Endothelial cell of umbilical vein (primary cell): ENCODE results near the gene NCKAP5. TPM values are rescaled to one million over a fixed set of nuclear protein-coding genes. Genes with fewer than 3 reads are reported as not detected.
A peak's percentile ranks its signal among the peaks of the same experiment; 100 is the strongest.

ENCODE experiments used
- BruUV-seq: library from RNA; stranded (reverse); fragments of 400-500 nt; replicated peaks from 2 replicates; lab custom pipeline; 2021; lab: Mats Ljungman, UMichigan
- CTCF ChIA-PET: fragments of 300-600, 350-600 bp; sonication (Branson Sonifier 250); formaldehyde crosslinking; loops from one replicate; lab custom pipeline; 2021; ENCODE audit warnings: antibody characterized with exemption, inconsistent platforms; lab: Charles Lee
- POLR2A ChIA-PET: fragments of 300-600, 350-600 bp; sonication (Branson Sonifier 250); formaldehyde crosslinking; loops from one replicate; lab custom pipeline; 2021; ENCODE audit warnings: antibody characterized with exemption, inconsistent platforms; lab: Charles Lee
- DNase-seq: peaks from one replicate; pipeline ENCODE4 v3.0.0-alpha.2; 2011; ENCODE audit warnings: low read depth, low spot score
- FAIRE-seq: peaks from 2 replicates; lab custom pipeline; 2011; peaks lifted over from hg19 to GRCh38; lab: Jason Lieb, UNC
- H2AFZ ChIP-seq: 2 replicates; pipeline ENCODE4 v1.6.0; 2012; ENCODE audit warnings: low read depth, low read length, control low read depth, inconsistent platforms
- H3K27ac ChIP-seq: 2 replicates; pipeline ENCODE4 v1.5.1; 2011; ENCODE audit warnings: low read depth, mild to moderate bottlenecking, control low read depth, low read length, moderate library complexity; ENCODE audit not compliant: insufficient read depth
- H3K27me3 ChIP-seq, 2 experiments: 2 replicates each; pipeline versions ENCODE4 v1.6.0 to v1.6.1; 2011; ENCODE audit warnings: low read length in 2 of 2, mixed read lengths in 1 of 2; ENCODE audit not compliant: control insufficient read depth in 2 of 2, insufficient read depth in 2 of 2
- H3K36me3 ChIP-seq, 2 experiments: 2 replicates in 1 of 2; 3 replicates in 1 of 2; pipeline ENCODE4 v1.5.1; 2011; ENCODE audit warnings: low read length in 2 of 2, mild to moderate bottlenecking in 1 of 2, moderate library complexity in 1 of 2; ENCODE audit not compliant: control insufficient read depth in 2 of 2, insufficient read depth in 2 of 2; ENCODE audit errors: extremely low read depth in 1 of 2
- H3K4me1 ChIP-seq: 3 replicates; pipeline ENCODE4 v1.5.1; 2011; ENCODE audit warnings: mild to moderate bottlenecking, low read length; ENCODE audit not compliant: control insufficient read depth, insufficient read depth; ENCODE audit errors: extremely low read depth
- H3K4me2 ChIP-seq: 2 replicates; pipeline ENCODE4 v1.6.1; 2011; ENCODE audit warnings: low read length, control low read depth, mixed read lengths; ENCODE audit not compliant: insufficient read depth
- H3K4me3 ChIP-seq, 3 experiments: fragments of 200-600 bp in 1 of 3; sonication (generic), shearing (Covaris generic) in 1 of 3; replicated peaks in 1 of 3; 2 replicates each; pipeline ENCODE4 v1.5.1; 2011 to 2016; ENCODE audit warnings: control low read depth in 3 of 3, low read length in 3 of 3, mild to moderate bottlenecking in 2 of 3, inconsistent platforms in 1 of 3, low read depth in 1 of 3, moderate library complexity in 1 of 3; ENCODE audit not compliant: insufficient read depth in 1 of 3
- H3K79me2 ChIP-seq: 2 replicates; pipeline ENCODE4 v1.6.0; 2012; ENCODE audit warnings: low read length, inconsistent platforms; ENCODE audit not compliant: control insufficient read depth, insufficient read depth
- H3K9ac ChIP-seq: replicated peaks from 2 replicates; pipeline ENCODE3; 2011; ENCODE audit warnings: low read length, control low read depth; ENCODE audit not compliant: insufficient read depth; ENCODE audit errors: extremely low read depth
- H3K9me1 ChIP-seq: replicated peaks from 3 replicates; pipeline ENCODE4 v1.6.0; 2011; ENCODE audit warnings: mild to moderate bottlenecking, low read length; ENCODE audit not compliant: control insufficient read depth, insufficient read depth; ENCODE audit errors: extremely low read depth
- H3K9me3 ChIP-seq: replicated peaks from 2 replicates; pipeline ENCODE4 v1.5.1; 2012; ENCODE audit warnings: low read length, inconsistent platforms; ENCODE audit not compliant: control insufficient read depth, insufficient read depth
- H4K20me1 ChIP-seq: replicated peaks from 2 replicates; pipeline ENCODE3; 2011; ENCODE audit warnings: mild to moderate bottlenecking, low read length; ENCODE audit not compliant: control insufficient read depth, insufficient read depth; ENCODE audit errors: extremely low read depth
- EZH2 ChIP-seq: IDR thresholded peaks from 2 replicates; pipeline ENCODE4 v1.6.1; 2012; ENCODE audit warnings: borderline replicate concordance, low read depth, mild to moderate bottlenecking, moderate library complexity, low read length, inconsistent platforms; ENCODE audit not compliant: severe bottlenecking
- FOS ChIP-seq: IDR thresholded peaks from 2 replicates; pipeline ENCODE4 v1.6.1; 2011; ENCODE audit warnings: mild to moderate bottlenecking, low read length, moderate library complexity, borderline replicate concordance; ENCODE audit not compliant: insufficient read depth
- GATA2 ChIP-seq: IDR thresholded peaks from 2 replicates; pipeline ENCODE4 v1.7.0; 2011; ENCODE audit warnings: low read depth, mild to moderate bottlenecking, moderate library complexity, mixed read lengths, low read length; ENCODE audit not compliant: insufficient read length, insufficient read depth
- JUN ChIP-seq: IDR thresholded peaks from 2 replicates; pipeline ENCODE4 v1.6.1; 2011; ENCODE audit warnings: borderline replicate concordance, low read depth; ENCODE audit not compliant: insufficient read length, insufficient read depth
- MYC ChIP-seq: IDR thresholded peaks from one replicate; pipeline ENCODE4 v1.6.1; 2011; ENCODE audit warnings: mild to moderate bottlenecking, low read depth, low read length
- POLR2A ChIP-seq: IDR thresholded peaks from 2 replicates; pipeline ENCODE4 v1.6.1; 2012; ENCODE audit warnings: low read depth, mild to moderate bottlenecking, control low read depth, low read length
- POLR2AphosphoS5 ChIP-seq: IDR thresholded peaks from 2 replicates; pipeline ENCODE4 v1.6.1; 2012; ENCODE audit warnings: low read depth, mild to moderate bottlenecking, control low read depth, low read length, moderate library complexity; ENCODE audit not compliant: insufficient read depth
- dilution Hi-C: fragments of 300-500 bp; cut with MboI; formaldehyde crosslinking; loops from one replicate; pipeline ENCODE4 v1.15.0; 2019; ENCODE audit warnings: low sequenced_read_pairs; ENCODE audit not compliant: extremely low pct_ligation_motif_present
- intact Hi-C: fragments of 100-400 bp; cut with micrococcal nuclease; formaldehyde crosslinking; loops from one replicate; pipeline ENCODE4 v1.10.0; 2022
- polyA plus RNA-seq, 4 experiments: library from polyadenylated mRNA; depleted of rRNA in 3 of 4; stranded (reverse) in 3 of 4; unstranded in 1 of 4; fragments of >200 nt; gene quantifications; 2 replicates each; pipeline versions ENCODE4 v1.2.1 to v1.2.3, GENCODE V29; 2011 to 2012; ENCODE audit warnings: missing spikeins in 1 of 4
- total RNA-seq: library from RNA; stranded (reverse); gene quantifications from 2 replicates; pipeline ENCODE4 v1.2.3, GENCODE V29; 2021
- TF ChIP-seq, protein P1 (sequence below): IDR thresholded peaks from 2 replicates; pipeline ENCODE4 v1.6.1; 2011; ENCODE audit not compliant: insufficient read depth, insufficient read length
- TF ChIP-seq, protein P2 (sequence below), 2 donors: IDR thresholded peaks; 1 replicate in 1 of 2; 2 replicates in 1 of 2; pipeline ENCODE4 v1.5.1; 2011; ENCODE audit warnings: low read length in 2 of 2, mild to moderate bottlenecking in 2 of 2, moderate library complexity in 2 of 2, control low read depth in 1 of 2, inconsistent platforms in 1 of 2, low read depth in 1 of 2; ENCODE audit not compliant: insufficient read depth in 1 of 2; ENCODE audit errors: extremely low read depth in 1 of 2

NCKAP5 gene
- total and polyA plus RNA-seq, 2 donors (not counting 3 experiments of a cell fraction or from before 2014, with no cell fraction given) = 0.47 to 3.3 TPM

DNA sequence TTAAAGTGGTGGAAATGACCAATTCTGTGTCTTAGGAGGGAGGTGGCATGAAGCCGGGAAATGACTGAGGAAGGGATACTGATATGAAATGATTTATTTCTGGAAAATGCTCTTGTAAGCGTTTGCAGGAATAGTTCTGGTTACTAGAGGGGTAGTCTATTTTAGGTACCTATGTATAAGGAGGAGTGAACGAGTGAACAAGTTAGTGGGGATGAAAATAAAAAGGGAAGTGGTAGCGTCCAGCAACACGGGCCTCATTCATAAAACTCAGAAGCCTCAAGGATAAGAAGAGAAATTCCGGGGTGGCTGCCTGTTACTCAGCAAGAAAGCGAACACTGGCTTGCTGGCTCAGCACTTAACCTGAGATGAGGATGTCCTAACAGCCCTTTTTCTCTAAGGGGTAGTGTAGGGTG is 303.3 kb downstream of the NCKAP5 start:
- no peaks in the 10 kb centered on the region for H3K9me1 ChIP-seq
- H4K20me1 ChIP-seq = no peaks in the 10 kb centered on the region
- no peak overlapping the region for H3K27ac ChIP-seq
- peak overlapping the region; percentile 57 for H2AFZ ChIP-seq
- peak; percentile 9 for DNase-seq
- no peaks in the 10 kb centered on the region for H3K79me2 ChIP-seq
- no peaks in the 10 kb centered on the region for H3K9me3 ChIP-seq
- intact Hi-C loops (loop anchor here (5.0 to 10.0 kb wide), 3 partner anchors 302 to 550 kb away; partner anchors contain the start of gene NCKAP5), dilution Hi-C loops (no loop called here)
- peaks cover 4% of the 10 kb centered on the region for H3K4me1 ChIP-seq
- no peak for FAIRE-seq
- CTCF ChIA-PET = no interaction called here
- no peaks in the 10 kb centered on the region for H3K36me3 ChIP-seq
- no TSS peak for BruUV-seq
- TF ChIP-seq FOS (no peak), POLR2A (no peak), JUN (no peak), POLR2AphosphoS5 (no peak), MYC (no peak), GATA2 (no peak)
- TF ChIP-seq, protein P1, sequence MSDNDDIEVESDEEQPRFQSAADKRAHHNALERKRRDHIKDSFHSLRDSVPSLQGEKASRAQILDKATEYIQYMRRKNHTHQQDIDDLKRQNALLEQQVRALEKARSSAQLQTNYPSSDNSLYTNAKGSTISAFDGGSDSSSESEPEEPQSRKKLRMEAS = no peak
- H3K4me3 ChIP-seq = no peak overlapping the region
- H3K27me3 ChIP-seq = no peaks in the 10 kb centered on the region
- POLR2A ChIA-PET = no interaction called here
- H3K4me2 ChIP-seq = no peak overlapping the region
- H3K9ac ChIP-seq = no peak overlapping the region

DNA sequence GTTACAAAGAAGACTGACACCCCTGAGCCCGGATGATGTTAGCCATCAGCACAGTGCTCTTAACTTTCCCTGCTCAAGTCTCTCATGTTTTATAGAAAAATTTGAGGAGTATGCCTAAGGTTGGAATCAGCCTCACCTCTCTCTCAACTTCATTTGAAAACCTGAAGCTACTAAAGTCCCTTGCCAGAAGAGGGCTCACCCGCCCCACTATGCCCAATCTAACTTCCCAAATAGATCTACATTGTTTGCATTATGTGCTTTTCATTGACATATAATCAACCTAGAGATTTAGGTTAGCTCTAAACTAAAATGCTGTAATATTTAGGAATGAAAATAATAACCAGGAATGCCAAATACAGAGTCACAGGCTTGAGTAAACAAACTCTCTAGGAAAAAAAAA is 305.4 kb downstream of the NCKAP5 start:
- DNase-seq (no peak), FAIRE-seq (no peak)
- no peaks in the 10 kb centered on the region for H3K79me2 ChIP-seq
- H3K4me2 ChIP-seq = no peak overlapping the region
- BruUV-seq = no TSS peak
- dilution Hi-C loops (no loop called here), intact Hi-C loops (loop anchor here (1.0 to 10.0 kb wide), 3 partner anchors 14 to 552 kb away; no protein-coding TSS in a partner anchor)
- no peaks in the 10 kb centered on the region for H3K36me3 ChIP-seq
- no peak overlapping the region for H3K27ac ChIP-seq
- H3K4me3 ChIP-seq = no peak overlapping the region
- peaks cover 4% of the 10 kb centered on the region for H3K4me1 ChIP-seq
- H3K9me1 ChIP-seq = no peaks in the 10 kb centered on the region
- TF ChIP-seq POLR2A (no peak), MYC (no peak), GATA2 (no peak), JUN (no peak), FOS (no peak), POLR2AphosphoS5 (no peak), EZH2 (no peak)
- TF ChIP-seq, protein P2, sequence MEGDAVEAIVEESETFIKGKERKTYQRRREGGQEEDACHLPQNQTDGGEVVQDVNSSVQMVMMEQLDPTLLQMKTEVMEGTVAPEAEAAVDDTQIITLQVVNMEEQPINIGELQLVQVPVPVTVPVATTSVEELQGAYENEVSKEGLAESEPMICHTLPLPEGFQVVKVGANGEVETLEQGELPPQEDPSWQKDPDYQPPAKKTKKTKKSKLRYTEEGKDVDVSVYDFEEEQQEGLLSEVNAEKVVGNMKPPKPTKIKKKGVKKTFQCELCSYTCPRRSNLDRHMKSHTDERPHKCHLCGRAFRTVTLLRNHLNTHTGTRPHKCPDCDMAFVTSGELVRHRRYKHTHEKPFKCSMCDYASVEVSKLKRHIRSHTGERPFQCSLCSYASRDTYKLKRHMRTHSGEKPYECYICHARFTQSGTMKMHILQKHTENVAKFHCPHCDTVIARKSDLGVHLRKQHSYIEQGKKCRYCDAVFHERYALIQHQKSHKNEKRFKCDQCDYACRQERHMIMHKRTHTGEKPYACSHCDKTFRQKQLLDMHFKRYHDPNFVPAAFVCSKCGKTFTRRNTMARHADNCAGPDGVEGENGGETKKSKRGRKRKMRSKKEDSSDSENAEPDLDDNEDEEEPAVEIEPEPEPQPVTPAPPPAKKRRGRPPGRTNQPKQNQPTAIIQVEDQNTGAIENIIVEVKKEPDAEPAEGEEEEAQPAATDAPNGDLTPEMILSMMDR (IDR thresholded peaks at IDR 0.05; ENCODE audit: extremely low read depth in 1 of 2, insufficient read depth in 1 of 2, low read depth in 1 of 2, low read length in 2 of 2) = no peak
- TF ChIP-seq, protein P1 = no peak
- no peak overlapping the region for H2AFZ ChIP-seq
- no peaks in the 10 kb centered on the region for H3K27me3 ChIP-seq
- H3K9me3 ChIP-seq = no peaks in the 10 kb centered on the region
- no peak overlapping the region for H3K9ac ChIP-seq
- CTCF ChIA-PET = interaction anchor here (0.8 to 2.0 kb wide), 6 partner anchors 10 to 581 kb away, joined by 3 to 9 read pairs (median 3); no protein-coding TSS in a partner anchor
- H4K20me1 ChIP-seq = no peaks in the 10 kb centered on the region
- POLR2A ChIA-PET = no interaction called here
